Hepatic stellate cell (primary cell): ENCODE data around the gene FATE1.

Source experiments
- DNase-seq: peaks from one replicate; pipeline ENCODE4 v3.0.0; 2011; ENCODE audit warnings: low spot score

FATE1 gene

GRCh38 chrX:151743651-151744470 lies 28.0 kb downstream of the FATE1 start:
- DNase-seq: no peak

GRCh38 chrX:151745651-151746050 lies 29.8 kb downstream of the FATE1 start:
- no peak for DNase-seq

GRCh38 chrX:151746502-151746901 lies 30.7 kb downstream of the FATE1 start:
- no peak for DNase-seq

- no peak for DNase-seq
Measured at GRCh38 chrX:151750511-151750910, 34.7 kb downstream of the FATE1 start.

- no peak for DNase-seq
Measured at GRCh38 chrX:151752847-151753246, 37.0 kb downstream of the FATE1 start.

- peak; percentile 54 for DNase-seq
Measured at GRCh38 chrX:151753313-151754046, 37.6 kb downstream of the FATE1 start.

- no peak for DNase-seq
Measured at GRCh38 chrX:151754047-151754429, 38.2 kb downstream of the FATE1 start.

- no peak for DNase-seq
Measured at GRCh38 chrX:151754641-151755215, 38.9 kb downstream of the FATE1 start.

GRCh38 chrX:151759041-151759708 lies 43.3 kb downstream of the FATE1 start:
- no peak for DNase-seq

- no peak for DNase-seq
Measured at GRCh38 chrX:151762802-151763201, 47.0 kb downstream of the FATE1 start.

GRCh38 chrX:151763711-151764110 lies 47.9 kb downstream of the FATE1 start:
- DNase-seq: no peak

- DNase-seq: no peak
Measured at GRCh38 chrX:151765026-151765425, 49.2 kb downstream of the FATE1 start.

- no peak for DNase-seq
Measured at GRCh38 chrX:151771726-151772125, 55.9 kb downstream of the FATE1 start.
